ENCODE results near the gene MMP15. TPM values are rescaled to one million over a fixed set of nuclear protein-coding genes. Genes with fewer than 3 reads are reported as not detected.
"Not testable (repeated sequence)": the region's sequence is repeated elsewhere in the genome, so short reads cannot be mapped to it uniquely, and the experiment has no call there.

MMP15 gene
- total RNA-seq, 1 donor from 2014 or later: 14.9 TPM

DNA sequence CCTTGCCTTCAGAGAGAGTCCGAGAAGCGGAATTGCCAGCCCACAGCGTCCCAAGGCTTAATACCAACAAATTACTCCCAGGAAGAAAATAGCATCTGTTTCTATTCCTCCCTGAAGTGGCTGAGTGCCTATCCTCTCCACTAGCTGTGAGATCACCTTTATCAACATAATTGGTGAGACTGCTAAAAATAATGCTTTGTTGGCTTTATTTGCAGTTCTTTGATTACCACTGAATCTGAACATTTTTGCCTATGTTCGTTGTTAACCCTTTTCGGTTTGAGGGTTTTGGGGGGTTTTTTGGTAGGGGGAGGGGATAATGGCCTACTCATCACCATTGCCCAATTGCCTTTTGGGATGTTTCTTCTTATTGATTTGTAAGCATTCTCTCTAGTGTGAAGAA is 31.0 kb downstream of the MMP15 start:
- DNase-seq (ENCODE audit: low spot score in 2 of 2): no peak
- Histone ChIP-seq H3K27ac (no peak overlapping the region), H3K4me1 (no peaks in the 10 kb centered on the region), H3K36me3 (no peaks in the 10 kb centered on the region), H3K9me3 (no peaks in the 10 kb centered on the region), H3K4me3 (no peak overlapping the region), H3K27me3 (no peaks in the 10 kb centered on the region)
- no peak for TF ChIP-seq CTCF (IDR thresholded peaks at IDR 0.05)
- intact Hi-C loops (cut with DNase I): no loop called here

GRCh38 chr16:58057121-58057520 is 31.6 kb downstream of the MMP15 start:
- no peaks in the 10 kb centered on the region for H3K9me3 ChIP-seq

DNA sequence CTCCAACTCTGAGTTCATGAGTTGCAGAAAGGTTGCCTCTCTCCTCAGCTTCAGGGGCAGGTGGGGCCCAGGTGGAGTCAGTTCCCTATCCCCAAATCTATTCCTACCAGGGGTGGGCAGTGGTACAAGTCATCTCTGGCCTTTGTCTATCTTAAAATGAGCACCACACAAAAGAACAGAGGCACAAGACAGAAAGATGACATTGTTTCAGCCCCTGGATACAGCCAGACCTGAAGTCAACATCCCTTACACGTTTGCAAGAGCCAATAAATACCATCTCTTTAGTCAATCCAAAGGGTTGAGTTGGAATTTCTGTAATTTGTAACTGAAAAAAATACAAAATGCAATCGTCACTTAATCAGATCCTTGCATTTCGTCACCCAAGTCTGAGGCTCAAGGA is 32.2 kb downstream of the MMP15 start:
- H3K36me3 ChIP-seq: no peaks in the 10 kb centered on the region
- H3K4me3 ChIP-seq: no peak overlapping the region
- H3K27ac ChIP-seq: no peak overlapping the region
- no peaks in the 10 kb centered on the region for H3K27me3 ChIP-seq
- TF ChIP-seq CTCF (IDR thresholded peaks at IDR 0.05): no peak
- no peaks in the 10 kb centered on the region for H3K9me3 ChIP-seq
- intact Hi-C loops (cut with DNase I): no loop called here
- DNase-seq (ENCODE audit: low spot score in 2 of 2): no peak
- H3K4me1 ChIP-seq: no peaks in the 10 kb centered on the region

More at GRCh38 chr16:58057121-58057520, 31.6 kb downstream of the MMP15 start:
- intact Hi-C loops (cut with DNase I): no loop called here
- no peak for TF ChIP-seq CTCF (IDR thresholded peaks at IDR 0.05)
- no peaks in the 10 kb centered on the region for H3K4me1 ChIP-seq
- no peak overlapping the region for H3K4me3 ChIP-seq
- DNase-seq (ENCODE audit: low spot score in 2 of 2): no peak
- no peaks in the 10 kb centered on the region for H3K27me3 ChIP-seq
- no peaks in the 10 kb centered on the region for H3K36me3 ChIP-seq
- H3K27ac ChIP-seq: no peak overlapping the region

DNA sequence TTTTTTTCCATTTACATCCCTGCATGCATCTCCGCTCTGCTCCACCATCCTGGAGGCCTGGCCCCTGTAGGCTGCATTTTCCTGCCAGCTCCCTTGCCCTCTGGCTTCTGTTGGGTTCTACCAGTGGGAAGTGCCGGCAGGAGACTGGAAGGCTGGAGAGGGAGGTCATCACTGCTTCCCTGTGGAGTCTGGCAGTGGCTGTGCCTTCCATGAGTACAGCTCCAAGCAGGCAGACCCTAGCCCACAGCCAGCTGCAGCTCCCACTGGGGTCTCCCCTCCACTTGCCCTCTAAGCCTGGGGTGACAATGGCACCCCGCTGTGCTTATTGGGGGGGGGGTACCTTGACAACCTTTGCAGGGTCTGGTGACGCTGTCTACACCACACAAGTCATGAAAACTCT is 37.3 kb downstream of the MMP15 start:
- Histone ChIP-seq H3K4me3 (no peak overlapping the region), H3K36me3 (no peaks in the 10 kb centered on the region), H3K9me3 (no peaks in the 10 kb centered on the region), H3K4me1 (no peaks in the 10 kb centered on the region), H3K27ac (no peak overlapping the region), H3K27me3 (no peaks in the 10 kb centered on the region)
- no peak for TF ChIP-seq CTCF (IDR thresholded peaks at IDR 0.05)
- DNase-seq (ENCODE audit: low spot score in 2 of 2): no peak
- intact Hi-C loops (cut with DNase I): no loop called here

DNA sequence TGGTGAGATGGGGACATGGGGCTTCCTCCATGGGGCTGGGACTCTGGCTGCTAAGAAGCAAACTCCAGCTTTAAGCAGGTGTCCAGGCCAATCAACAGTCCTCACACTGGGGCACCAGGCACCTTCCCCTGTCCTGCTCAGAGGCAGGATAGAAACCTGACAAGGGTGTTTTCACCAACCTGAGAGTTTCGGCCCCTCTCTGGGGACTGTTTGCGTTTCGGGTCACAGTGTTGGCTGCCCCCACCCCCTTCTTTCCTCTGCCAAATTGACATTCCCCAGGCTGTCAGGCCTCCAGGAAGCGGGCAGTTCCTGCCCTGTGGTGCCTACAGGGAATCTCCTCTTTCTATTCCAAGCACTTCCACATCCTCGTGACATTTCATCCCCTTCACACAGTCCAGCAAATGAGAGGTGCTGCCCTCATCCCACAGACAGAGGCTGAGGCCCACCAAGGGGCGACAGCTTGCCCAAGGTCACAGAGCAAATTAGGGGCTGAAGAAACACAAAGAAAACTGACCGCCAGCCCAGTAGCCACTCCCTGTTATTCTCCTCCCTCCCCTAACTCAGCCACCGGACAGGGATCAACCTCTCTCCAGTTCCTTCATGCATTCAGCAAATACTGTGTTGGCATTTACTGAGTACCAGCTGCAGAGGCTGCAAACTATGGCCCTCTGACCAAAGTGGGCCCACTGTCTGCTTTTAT is 38.0 kb downstream of the MMP15 start:
- no peaks in the 10 kb centered on the region for H3K27me3 ChIP-seq
- H3K27ac ChIP-seq: no peak overlapping the region
- no peak overlapping the region for H3K4me3 ChIP-seq
- intact Hi-C loops (cut with DNase I): no loop called here
- DNase-seq (ENCODE audit: low spot score in 2 of 2): no peak
- H3K9me3 ChIP-seq: no peaks in the 10 kb centered on the region
- no peak for TF ChIP-seq CTCF (IDR thresholded peaks at IDR 0.05)
- H3K4me1 ChIP-seq: no peaks in the 10 kb centered on the region
- H3K36me3 ChIP-seq: no peaks in the 10 kb centered on the region

DNA sequence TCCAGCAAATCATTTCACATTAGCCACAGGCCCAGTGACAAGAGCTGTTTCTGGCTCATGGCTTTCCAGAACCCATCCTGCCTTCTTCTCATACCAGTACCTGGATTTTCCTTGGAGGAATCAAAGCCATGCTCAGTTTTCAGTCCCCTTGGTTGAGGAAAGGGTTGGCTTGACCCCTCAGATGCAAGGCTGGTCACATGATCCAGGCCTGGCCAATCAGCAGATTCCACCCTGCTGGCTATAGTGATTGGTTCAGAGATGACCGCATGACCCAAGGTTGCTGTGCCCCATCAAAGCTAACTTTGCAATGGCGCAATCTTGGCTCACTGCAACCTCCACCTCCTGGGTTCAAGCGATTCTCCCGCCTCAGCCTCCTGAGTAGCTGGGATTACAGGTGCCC is 45.0 kb downstream of the MMP15 start:
- Histone ChIP-seq H3K4me3 (no peak overlapping the region), H3K27me3 (no peaks in the 10 kb centered on the region), H3K4me1 (no peaks in the 10 kb centered on the region), H3K36me3 (no peaks in the 10 kb centered on the region), H3K9me3 (no peaks in the 10 kb centered on the region), H3K27ac (no peak overlapping the region)
- intact Hi-C loops (cut with DNase I): no loop called here
- TF ChIP-seq CTCF (IDR thresholded peaks at IDR 0.05): no peak
- DNase-seq (ENCODE audit: low spot score in 2 of 2): no peak

DNA sequence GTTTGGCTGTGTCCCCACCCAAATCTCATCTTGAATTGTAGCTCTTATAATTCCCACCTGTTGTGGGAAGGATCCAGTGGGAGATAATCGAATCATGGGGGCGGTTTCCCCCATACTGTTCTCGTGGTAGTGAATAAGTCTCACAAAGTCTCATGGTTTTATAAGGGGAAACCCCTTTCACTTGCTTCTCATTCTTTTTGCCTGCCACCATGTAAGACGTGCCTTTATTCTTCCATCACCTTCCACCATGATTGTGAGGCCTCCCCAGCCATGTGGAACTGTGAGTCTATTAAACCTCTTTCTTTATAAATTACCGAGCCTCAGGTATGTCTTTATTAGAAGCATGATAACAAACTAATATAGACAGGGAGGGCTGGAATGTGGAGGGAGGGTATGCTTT is 46.6 kb downstream of the MMP15 start:
- H3K4me3 ChIP-seq; H3K36me3 ChIP-seq; DNase-seq (ENCODE audit: low spot score in 2 of 2); H3K27me3 ChIP-seq; H3K9me3 ChIP-seq; H3K27ac ChIP-seq; H3K4me1 ChIP-seq; intact Hi-C loops (cut with DNase I): not testable (repeated sequence)

DNA sequence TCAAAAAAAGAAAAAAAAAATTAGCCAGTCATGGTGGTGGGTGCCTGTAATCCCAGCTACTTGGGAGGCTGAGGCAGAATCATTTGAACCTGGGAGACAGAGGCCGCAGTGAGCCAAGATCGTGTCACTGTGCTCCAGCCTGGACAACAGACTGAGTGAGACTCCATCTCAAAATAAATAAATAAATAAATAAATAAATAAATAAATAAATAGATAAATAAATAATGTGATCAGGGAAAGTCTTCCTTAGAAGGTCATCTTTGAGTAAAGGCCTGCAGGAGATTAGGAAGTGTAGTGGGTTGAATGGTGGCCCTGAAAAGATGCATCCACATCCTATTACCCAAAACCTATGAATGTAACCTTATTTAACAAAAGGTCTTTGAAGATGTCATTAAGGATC is 47.5 kb downstream of the MMP15 start:
- H3K36me3 ChIP-seq: not testable (repeated sequence)

More for the DNA sequence above, 47.5 kb downstream of the MMP15 start:
- intact Hi-C loops (cut with DNase I); H3K27me3 ChIP-seq; H3K9me3 ChIP-seq; H3K27ac ChIP-seq; DNase-seq (ENCODE audit: low spot score in 2 of 2); H3K4me3 ChIP-seq; H3K4me1 ChIP-seq: not testable (repeated sequence)

All from ascending aorta (tissue), 2 donors.